Measurements from ENCODE around the gene COPS4.
"Not testable (repeated sequence)": the region's sequence is repeated elsewhere in the genome, so short reads cannot be mapped to it uniquely, and the experiment has no call there.

The COPS4 gene

DNA sequence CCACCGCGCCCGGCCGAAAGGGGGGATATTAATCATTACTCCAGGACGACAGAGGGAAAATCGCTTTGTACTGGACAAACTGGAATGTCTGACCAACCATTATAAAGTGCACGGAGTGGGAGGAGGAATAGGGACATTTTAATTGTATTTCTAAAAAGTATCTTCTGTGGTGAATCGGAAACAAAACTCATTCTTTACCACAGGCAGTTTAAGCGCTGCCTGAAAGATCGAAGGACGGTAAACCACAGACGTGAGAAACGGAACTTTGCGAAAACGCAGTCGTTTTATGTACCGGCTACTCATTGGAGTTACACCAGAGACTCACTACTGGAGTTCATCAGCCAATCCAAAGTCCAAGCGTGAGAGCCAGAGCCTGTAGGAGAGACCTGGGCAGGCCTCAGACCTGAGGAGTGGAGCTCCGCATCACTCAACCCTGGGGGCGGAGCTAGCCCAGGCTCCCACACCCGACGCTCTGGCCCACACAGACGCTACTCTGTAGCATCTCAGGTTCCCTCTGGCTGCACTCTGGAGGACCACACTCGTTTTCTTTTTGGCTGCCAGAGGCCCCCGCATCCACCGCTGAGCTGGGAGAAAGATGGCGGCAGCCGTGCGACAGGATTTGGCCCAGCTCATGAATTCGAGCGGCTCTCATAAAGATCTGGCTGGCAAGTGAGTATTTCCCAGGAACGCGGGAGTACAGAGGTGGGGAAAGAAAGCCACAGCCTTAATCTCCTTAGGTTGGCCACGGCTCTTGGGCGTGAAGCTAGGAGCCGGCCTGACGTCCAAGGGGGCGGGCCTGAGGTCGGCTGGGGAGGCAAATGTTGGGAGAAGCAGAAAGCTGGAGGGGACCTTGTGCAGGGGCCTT lies at the start of gene COPS4:
Gene COPS4 (plus strand): TSS at position 554 of the 865 bp plus-strand sequence. CDS start 42 bp downstream, at position 596.
- FAIRE-seq, result peak; percentile 100

- not testable (repeated sequence) for FAIRE-seq
Measured at GRCh38 chr4:82987519-82987918, 47.5 kb upstream of the COPS4 start.

- no peak for FAIRE-seq
Measured at GRCh38 chr4:82988323-82988832, 46.6 kb upstream of the COPS4 start.

DNA sequence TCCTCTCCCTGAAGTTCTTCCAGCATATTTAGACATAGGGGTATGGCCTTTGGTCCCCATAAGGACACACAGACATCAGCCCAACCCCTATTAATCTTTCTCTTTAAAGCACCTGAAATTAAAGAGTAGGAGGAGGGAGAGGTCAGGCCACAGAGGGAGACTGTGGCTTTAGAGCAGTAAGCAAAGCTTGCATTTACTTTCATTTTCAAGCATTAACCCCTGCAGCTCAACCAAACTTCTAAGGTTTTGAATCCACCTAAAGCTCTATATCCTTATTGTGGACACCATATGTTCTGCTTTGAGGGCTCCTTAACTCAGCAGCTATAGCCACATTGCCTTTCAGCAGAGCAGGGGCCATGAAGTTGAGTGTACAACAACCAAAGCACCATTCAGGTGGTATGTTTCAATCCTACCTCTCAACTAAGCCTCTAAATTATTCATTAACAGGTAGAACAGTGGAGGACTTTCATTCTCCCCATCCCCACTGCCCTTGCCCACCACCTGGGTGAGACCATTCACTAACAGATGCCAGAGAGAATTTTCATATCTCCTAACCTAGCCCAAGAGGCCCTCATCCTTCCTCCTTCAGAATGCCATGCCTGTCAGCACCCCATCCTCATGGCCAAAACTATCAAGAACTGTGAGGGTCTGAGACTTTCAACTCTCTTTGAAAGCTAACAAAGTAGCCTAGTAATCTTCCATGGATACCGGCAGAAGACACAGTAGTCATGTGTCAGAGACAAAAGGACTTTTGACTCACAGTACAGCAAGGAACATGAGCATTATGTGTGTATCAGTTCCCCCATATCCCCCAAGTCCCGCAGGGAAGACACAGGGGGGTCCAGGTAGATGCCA lies 45.2 kb upstream of the COPS4 start:
- no peak for FAIRE-seq

DNA sequence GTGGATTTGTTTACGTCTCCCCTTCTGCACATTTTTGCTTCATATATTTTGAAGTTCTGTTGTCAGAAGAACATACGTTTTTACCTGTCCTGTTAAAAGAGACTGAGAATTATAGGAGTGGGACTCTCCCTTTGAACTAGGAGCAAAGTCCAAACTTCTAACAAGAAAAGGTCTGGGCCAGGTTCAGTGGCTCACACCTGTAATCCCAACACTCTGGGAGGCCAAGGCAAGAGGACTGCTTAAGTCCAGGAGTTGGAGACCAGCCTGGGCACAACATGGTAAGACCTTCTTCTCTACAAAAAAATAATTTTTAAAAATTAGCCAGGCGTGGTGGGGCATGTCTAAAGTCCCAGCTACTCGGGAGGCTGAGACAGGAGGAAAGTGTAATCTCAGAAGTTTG lies 40.1 kb upstream of the COPS4 start:
- no peak for FAIRE-seq

GRCh38 chr4:82998898-82999297 lies 36.1 kb upstream of the COPS4 start:
- no peak for FAIRE-seq

DNA sequence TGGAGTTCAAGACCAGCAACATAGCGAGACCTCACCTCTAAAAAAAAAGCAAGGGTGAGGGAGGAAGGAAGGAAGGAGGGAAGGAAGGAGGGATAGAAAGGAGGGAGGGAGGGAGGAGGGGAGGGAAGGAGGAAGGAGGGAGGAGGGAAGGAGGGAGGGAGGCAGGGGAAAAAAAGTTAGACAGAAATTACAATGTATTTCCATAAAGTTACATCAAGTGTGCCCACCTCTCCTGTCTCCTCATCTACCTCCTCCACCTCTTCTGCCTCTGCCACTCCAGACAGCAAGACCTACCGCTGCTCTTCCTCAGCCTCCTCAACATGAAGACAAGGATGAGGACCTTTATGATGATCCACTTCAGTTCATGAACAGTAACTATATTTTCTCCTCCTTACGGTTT lies 32.7 kb upstream of the COPS4 start:
- no peak for FAIRE-seq

GRCh38 chr4:83003044-83003791 lies 31.8 kb upstream of the COPS4 start:
- not testable (repeated sequence) for FAIRE-seq

DNA sequence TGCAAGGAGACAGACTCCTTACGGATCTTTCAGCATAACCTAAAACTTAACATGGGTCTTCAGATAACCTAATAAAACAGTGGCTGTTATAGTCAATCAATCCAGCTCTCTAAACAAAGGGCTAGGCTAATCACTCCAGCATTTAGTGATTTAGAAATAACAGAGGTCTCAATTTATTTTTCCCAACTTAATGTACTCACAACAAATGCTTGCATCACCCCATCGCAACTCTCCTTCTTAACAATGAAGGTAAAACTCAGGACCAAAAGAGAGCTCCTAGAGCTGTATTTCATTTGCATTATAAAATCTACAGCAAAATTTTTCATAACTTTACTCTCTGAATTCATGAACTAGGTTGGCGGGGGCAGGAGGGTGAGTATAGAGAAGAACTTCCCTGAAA lies 25.5 kb upstream of the COPS4 start:
- FAIRE-seq, result no peak

DNA sequence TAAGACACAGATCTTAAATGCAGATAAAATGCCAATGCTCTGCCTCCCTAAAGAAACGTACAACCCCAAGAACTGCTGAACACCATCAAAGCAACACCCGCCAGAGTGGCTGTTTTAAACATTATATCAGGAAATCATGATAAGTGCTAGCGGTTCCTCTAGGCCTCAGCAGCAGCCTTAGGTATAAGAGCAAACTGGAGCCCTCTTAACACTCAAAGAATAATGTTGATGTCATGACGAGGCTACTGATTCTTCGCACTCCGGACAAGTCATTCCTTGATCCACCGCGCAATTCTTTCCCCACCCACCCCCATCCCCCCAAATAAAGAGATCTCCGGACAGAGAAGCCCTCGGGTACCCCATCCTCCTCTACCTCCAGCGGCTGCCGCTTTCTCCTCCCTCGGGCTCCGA lies 24.9 kb upstream of the COPS4 start:
- no peak for FAIRE-seq

DNA sequence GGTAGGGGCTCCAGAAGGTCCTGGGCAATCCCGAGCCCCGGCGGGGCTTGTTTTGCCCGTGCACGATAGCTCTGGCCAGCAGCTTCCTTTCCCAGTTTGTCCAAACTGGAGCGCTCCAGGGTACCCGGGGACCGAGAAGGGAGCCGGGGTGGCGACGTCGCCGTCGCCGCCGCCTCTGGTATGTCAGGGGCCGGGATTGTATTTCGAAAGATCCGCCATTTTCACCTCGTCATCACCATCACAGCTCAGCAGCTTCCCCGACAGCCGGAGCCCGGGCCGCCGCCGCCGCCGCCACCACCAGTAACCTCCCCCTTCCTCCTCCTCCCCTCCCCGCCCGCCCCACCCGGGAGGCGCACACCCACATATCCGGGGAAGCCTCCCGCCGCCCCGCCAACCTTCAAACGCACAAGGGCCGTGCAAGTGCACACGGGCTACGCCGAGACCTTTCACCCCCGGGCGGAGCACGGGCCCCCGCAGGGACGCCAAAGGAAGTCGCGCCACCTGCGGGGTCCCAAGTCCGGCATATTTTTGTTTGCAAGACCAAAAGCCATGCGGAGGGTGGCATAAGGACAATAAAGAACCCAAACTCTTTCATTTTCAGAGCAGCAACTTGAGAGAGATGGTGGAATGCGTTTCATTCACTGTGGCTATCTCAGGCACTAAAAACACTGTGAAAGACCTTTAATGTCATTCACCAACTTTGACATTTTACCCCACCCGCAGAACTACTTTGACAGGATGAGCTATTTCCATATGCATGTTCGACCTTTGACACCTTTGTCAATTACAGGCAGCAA lies 24.3 kb upstream of the COPS4 start, which contains the start of gene LIN54:
Gene LIN54 (minus strand): TSS at position 302 of the 797 bp plus-strand sequence. CDS start 25,979 bp downstream, outside the sequence.
- no peak for FAIRE-seq

- no peak for FAIRE-seq
Measured at GRCh38 chr4:83011689-83012199, 23.2 kb upstream of the COPS4 start.

DNA sequence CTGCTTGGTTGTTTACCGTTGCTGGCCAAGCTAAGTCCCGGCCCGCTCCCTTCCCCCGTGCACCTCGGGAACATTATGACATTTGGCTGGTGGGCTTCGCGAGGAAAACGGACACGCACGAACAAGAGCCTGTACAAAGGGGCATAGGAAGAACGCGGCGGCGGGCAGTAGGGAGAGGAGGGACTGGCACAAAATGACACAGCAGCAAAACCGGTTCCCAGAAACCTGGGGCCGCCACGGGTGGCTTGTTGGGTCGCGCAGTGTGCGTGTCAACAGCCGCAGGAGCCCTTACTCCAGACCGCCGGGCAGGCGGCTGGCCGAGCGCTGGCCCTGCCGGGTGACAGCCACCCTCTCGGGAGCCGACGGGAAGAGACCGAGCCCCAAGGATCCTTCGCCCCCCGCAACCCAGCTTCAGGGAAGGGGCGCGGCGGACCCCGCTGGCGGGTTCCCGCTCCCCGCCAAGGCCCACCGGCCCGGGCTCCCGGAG lies 22.7 kb upstream of the COPS4 start:
- FAIRE-seq, result no peak

DNA sequence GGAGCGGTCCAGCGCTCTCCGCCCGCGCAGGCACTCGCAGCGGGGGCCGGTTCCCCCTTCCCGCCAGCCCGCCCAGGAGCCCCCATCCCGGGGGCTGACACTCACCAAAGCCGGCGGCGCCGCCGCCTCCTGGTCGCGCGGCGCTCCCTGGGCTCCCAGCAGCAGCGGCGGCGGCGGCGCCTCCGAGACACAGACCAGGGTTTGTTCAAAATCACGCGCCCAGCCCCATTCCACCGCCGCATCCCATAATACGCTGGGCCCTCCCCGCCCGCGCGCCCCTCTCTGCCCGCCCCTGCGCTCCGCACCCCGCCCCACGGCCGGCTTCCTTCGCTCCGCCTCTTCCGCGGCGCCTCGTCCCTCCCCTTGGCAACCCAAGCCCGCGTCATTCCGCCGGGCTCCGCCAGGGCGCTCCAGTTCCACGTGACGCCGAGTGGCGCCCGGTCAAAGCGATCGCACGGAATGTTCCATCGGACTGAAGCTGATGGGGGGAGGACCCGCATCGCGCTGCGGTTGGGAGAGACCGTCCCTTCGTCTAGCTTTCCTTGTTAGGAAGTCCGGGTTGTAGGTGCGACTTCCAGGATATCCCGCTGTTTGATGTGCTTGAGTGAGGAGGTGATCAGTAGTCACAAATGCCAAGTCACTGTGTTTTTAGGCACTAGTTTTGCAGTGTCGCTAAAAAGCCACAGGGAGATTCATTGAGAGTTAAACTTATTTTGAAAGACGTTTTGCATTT lies 22.1 kb upstream of the COPS4 start:
- peak; percentile 85 for FAIRE-seq

GRCh38 chr4:83013420-83013867 lies 21.5 kb upstream of the COPS4 start:
- FAIRE-seq, result no peak

GRCh38 chr4:83013902-83014301 lies 21.1 kb upstream of the COPS4 start:
- FAIRE-seq, result no peak

DNA sequence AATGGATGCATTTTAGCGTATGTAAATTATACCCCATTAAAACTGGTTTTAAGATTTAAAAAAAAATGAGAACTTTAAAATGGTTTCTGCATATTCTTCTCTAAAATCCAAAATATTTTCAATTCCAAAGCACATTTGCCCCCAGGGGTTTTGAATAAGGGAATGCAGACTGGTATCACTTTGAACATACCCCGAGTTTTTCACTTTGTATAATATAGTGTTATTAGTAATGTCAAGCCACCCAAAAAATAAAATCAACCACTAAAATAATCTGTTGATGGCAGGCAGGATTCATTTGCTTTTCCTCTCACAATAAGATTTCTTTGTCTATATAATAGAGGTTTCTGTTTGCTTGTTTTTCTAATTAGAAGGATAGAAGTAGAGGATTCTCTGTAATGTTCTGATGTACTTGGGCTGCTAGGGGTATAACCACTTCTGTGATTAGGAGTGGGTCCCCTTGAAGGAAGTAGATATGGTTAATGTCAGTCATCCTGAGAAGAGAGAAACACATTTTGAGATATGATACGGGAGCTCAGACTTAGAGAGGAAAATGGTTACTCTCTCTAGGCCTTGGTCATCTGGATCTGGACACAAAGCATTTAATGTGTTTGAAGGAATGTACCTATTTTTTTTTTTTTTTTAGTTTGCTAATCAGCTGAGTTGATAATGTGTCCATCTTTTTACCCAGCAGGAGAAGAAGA lies 15.0 kb upstream of the COPS4 start:
- FAIRE-seq, result no peak

- FAIRE-seq, result no peak
Measured at GRCh38 chr4:83022724-83023450, 12.1 kb upstream of the COPS4 start.

DNA sequence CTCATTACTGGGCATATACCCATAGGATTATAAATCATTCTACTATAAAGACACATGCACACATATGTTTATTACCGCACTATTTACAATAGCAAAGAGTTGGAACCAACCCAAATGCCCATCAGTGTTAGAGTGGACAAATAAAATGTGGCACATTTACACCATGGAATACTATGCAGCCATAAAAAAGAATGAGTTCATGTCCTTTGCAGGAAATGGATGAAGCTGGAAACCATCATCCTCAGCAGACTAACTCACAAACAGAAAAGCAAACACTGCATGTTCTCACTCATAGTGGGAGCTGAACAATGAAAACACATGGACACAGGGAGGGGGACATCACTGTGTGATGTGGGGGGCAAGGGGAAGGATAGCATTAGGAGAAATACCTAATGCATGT lies 11.4 kb upstream of the COPS4 start:
- not testable (repeated sequence) for FAIRE-seq

Measured in endometrium (tissue), 2 donors.